A673 (cell line): ENCODE results near the gene CLDN24. TPM values are rescaled to one million over a fixed set of nuclear protein-coding genes. Genes with fewer than 3 reads are reported as not detected.
A peak's percentile ranks its signal among the peaks of the same experiment; 100 is the strongest.

ENCODE experiments used
- BruUV-seq: library from RNA; stranded (reverse); fragments of 400-500 nt; replicated peaks from 2 replicates; lab custom pipeline; 2021; lab: Mats Ljungman, UMichigan
- CTCF ChIA-PET: fragments of 300-600 bp; sonication (Branson Sonifier 250); formaldehyde crosslinking; loops from one replicate; lab custom pipeline; 2022; ENCODE audit warnings: antibody characterized with exemption; lab: Charles Lee
- POLR2A ChIA-PET: fragments of 300-600 bp; sonication (Branson Sonifier 250); formaldehyde crosslinking; loops from one replicate; lab custom pipeline; 2022; ENCODE audit warnings: antibody characterized with exemption; ENCODE audit not compliant: low non-redundant PET; lab: Charles Lee
- DNase-seq: peaks from one replicate; pipeline ENCODE4 v3.0.0-alpha.2; 2015; ENCODE audit warnings: low spot score
- H3K27ac ChIP-seq: fragments of 200-600 bp; sonication (generic); 2 replicates; pipeline ENCODE4 v1.5.1; 2016; ENCODE audit warnings: mixed run types, low read depth, mild to moderate bottlenecking, mixed read lengths, antibody characterized with exemption, low read length; ENCODE audit not compliant: poor library complexity, severe bottlenecking
- H3K27me3 ChIP-seq: fragments of 200-600 bp; sonication (generic); replicated peaks from 2 replicates; pipeline ENCODE4 v1.6.1; 2017; ENCODE audit warnings: mixed run types, low read depth, mild to moderate bottlenecking, mixed read lengths, antibody characterized with exemption, low read length; ENCODE audit not compliant: insufficient read depth, poor library complexity
- H3K36me3 ChIP-seq: fragments of 200-600 bp; sonication (generic); 2 replicates; pipeline ENCODE4 v1.6.1; 2016; ENCODE audit warnings: mixed run types, mild to moderate bottlenecking, mixed read lengths, antibody characterized with exemption, low read length; ENCODE audit not compliant: insufficient read depth, poor library complexity, severe bottlenecking
- H3K4me1 ChIP-seq: fragments of 200-600 bp; sonication (generic); 2 replicates; pipeline ENCODE4 v1.6.1; 2017; ENCODE audit warnings: mixed run types, mild to moderate bottlenecking, mixed read lengths, antibody characterized with exemption, low read length; ENCODE audit not compliant: insufficient read depth, poor library complexity, severe bottlenecking
- H3K4me3 ChIP-seq: fragments of 200-600 bp; sonication (generic); 2 replicates; pipeline ENCODE4 v1.5.1; 2016; ENCODE audit warnings: low read depth, mixed run types, mild to moderate bottlenecking, mixed read lengths, low read length; ENCODE audit not compliant: poor library complexity, severe bottlenecking
- H3K9me3 ChIP-seq: fragments of 200-600 bp; sonication (generic); 2 replicates; pipeline ENCODE4 v1.6.1; 2016; ENCODE audit warnings: mixed run types, low read depth, mild to moderate bottlenecking, mixed read lengths, antibody characterized with exemption, low read length; ENCODE audit not compliant: poor library complexity, severe bottlenecking
- EZH2 ChIP-seq: fragments of 200-600 bp; sonication (generic); IDR thresholded peaks from 2 replicates; pipeline ENCODE4 v1.6.1; 2017; ENCODE audit warnings: borderline replicate concordance, low read depth, mild to moderate bottlenecking, mixed read lengths, antibody characterized with exemption, low read length; ENCODE audit not compliant: poor library complexity, severe bottlenecking
- intact Hi-C: fragments of 100-400 bp; cut with micrococcal nuclease; formaldehyde crosslinking; loops from one replicate; pipeline ENCODE4 v1.10.0; 2022; ENCODE audit not compliant: unreplicated experiment
- total RNA-seq: library from RNA; stranded (reverse); gene quantifications from 2 replicates; pipeline ENCODE4 v1.2.3, GENCODE V29; 2021
- TF ChIP-seq, protein P1 (sequence below): fragments of 300-800, 200-600 bp; sonication (generic); conservative IDR thresholded peaks from 2 replicates; pipeline ENCODE4 v1.5.1; 2017; ENCODE audit warnings: low read depth, mild to moderate bottlenecking, antibody characterized with exemption, low read length, moderate library complexity, mixed read lengths

CLDN24 gene
- total RNA-seq, 1 experiment from 2014 or later, result not detected

- BruUV-seq, result no TSS peak
- H3K36me3 ChIP-seq, result no peaks in the 10 kb centered on the region
- ChIA-PET CTCF (no interaction called here), POLR2A (no interaction called here)
- no peak overlapping the region for H3K27ac ChIP-seq
- peaks cover 4% of the 10 kb centered on the region for H3K9me3 ChIP-seq
- TF ChIP-seq EZH2, result no peak
- TF ChIP-seq, protein P1, sequence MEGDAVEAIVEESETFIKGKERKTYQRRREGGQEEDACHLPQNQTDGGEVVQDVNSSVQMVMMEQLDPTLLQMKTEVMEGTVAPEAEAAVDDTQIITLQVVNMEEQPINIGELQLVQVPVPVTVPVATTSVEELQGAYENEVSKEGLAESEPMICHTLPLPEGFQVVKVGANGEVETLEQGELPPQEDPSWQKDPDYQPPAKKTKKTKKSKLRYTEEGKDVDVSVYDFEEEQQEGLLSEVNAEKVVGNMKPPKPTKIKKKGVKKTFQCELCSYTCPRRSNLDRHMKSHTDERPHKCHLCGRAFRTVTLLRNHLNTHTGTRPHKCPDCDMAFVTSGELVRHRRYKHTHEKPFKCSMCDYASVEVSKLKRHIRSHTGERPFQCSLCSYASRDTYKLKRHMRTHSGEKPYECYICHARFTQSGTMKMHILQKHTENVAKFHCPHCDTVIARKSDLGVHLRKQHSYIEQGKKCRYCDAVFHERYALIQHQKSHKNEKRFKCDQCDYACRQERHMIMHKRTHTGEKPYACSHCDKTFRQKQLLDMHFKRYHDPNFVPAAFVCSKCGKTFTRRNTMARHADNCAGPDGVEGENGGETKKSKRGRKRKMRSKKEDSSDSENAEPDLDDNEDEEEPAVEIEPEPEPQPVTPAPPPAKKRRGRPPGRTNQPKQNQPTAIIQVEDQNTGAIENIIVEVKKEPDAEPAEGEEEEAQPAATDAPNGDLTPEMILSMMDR, result no peak
- H3K27me3 ChIP-seq, result no peaks in the 10 kb centered on the region
- H3K4me1 ChIP-seq, result no peaks in the 10 kb centered on the region
- intact Hi-C loops, result no loop called here
- no peak overlapping the region for H3K4me3 ChIP-seq
- DNase-seq, result no peak
Measured at GRCh38 chr4:183329244-183329643, 7.0 kb upstream of the CLDN24 start.

DNA sequence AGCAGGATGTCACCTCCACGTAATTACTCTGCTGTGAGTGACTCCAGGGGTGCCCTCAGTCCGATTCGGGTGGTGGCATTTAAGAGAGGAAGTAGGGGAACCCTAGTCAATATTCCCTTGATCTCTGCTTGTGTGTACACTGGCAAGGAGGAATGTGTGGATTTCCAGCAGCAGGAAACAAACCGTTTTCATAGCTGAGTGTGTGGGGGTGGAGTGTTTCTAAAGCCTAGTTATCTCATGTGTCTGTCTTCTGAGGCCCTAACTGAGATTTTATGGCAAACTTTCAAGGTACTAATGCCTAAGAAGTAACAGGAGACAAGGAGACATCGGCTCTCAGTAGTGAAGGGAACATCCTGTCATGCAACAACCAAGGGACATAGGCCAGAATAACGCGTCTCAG lies 6.6 kb upstream of the CLDN24 start:
- no peak for TF ChIP-seq EZH2
- TF ChIP-seq, protein P1, result no peak
- no TSS peak for BruUV-seq
- CTCF ChIA-PET, result no interaction called here
- H3K9me3 ChIP-seq, result peaks cover 4% of the 10 kb centered on the region
- POLR2A ChIA-PET, result no interaction called here
- no peak overlapping the region for H3K27ac ChIP-seq
- H3K4me3 ChIP-seq, result no peak overlapping the region
- H3K4me1 ChIP-seq, result no peaks in the 10 kb centered on the region
- H3K27me3 ChIP-seq, result no peaks in the 10 kb centered on the region
- no peaks in the 10 kb centered on the region for H3K36me3 ChIP-seq
- intact Hi-C loops, result no loop called here
- peak; percentile 30 for DNase-seq

DNA sequence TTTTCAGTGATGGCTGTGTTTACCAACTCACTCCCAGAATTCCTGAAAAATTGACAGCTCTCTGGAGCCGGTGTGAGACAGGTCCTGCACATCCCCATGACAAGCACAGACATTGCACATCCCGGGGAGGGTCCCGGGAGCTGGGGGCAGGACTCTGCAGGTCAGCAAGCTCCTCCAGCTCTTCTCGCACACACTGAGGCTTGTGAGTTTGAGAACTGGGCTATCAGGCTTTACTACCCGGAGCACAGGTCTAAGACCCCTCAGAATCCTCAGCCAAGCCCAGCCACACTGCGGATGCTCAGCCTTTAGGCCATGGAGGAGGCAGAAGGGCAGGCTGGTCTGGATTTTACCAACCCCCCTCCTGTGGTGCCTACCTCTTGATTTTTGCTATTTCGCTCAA lies 5.6 kb upstream of the CLDN24 start:
- intact Hi-C loops, result no loop called here

More for the DNA sequence above, 5.6 kb upstream of the CLDN24 start:
- H3K4me3 ChIP-seq, result no peak overlapping the region
- H3K4me1 ChIP-seq, result no peaks in the 10 kb centered on the region
- TF ChIP-seq, protein P1, result no peak
- TF ChIP-seq EZH2, result no peak
- H3K27me3 ChIP-seq, result no peaks in the 10 kb centered on the region
- H3K27ac ChIP-seq, result no peak overlapping the region
- peaks cover 4% of the 10 kb centered on the region for H3K9me3 ChIP-seq
- CTCF ChIA-PET, result no interaction called here
- H3K36me3 ChIP-seq, result no peaks in the 10 kb centered on the region
- DNase-seq, result no peak
- POLR2A ChIA-PET, result interaction anchor here (0.6 kb wide), 1 partner anchor 21 kb away, joined by 14 read pairs; no protein-coding TSS in a partner anchor
- no TSS peak for BruUV-seq
